Measurements from ENCODE around the gene CAST.

The CAST gene

GRCh38 chr5:96619946-96620345 is 42.2 kb upstream of the CAST start:
- no peak for TF ChIP-seq POLR2AphosphoS5 (IDR thresholded peaks at IDR 0.05; ENCODE audit: low read depth, low read length)
- TF ChIP-seq REST (IDR thresholded peaks at IDR 0.05; ENCODE audit: insufficient read depth in 1 of 2, low read depth in 2 of 2, low read length in 2 of 2): no peak
- TF ChIP-seq SIN3A (IDR thresholded peaks at IDR 0.05; ENCODE audit: borderline replicate concordance, insufficient read depth, low read length): no peak
- TF ChIP-seq FOXP2 (optimal IDR thresholded peaks at IDR 0.05; ENCODE audit: borderline replicate concordance, extremely low read depth, extremely low read length, insufficient read depth): no peak
- TF ChIP-seq TAF1 (IDR thresholded peaks at IDR 0.05; ENCODE audit: borderline replicate concordance, insufficient read depth, low read length): no peak

- TF ChIP-seq REST (IDR thresholded peaks at IDR 0.05; ENCODE audit: insufficient read depth in 1 of 2, low read depth in 2 of 2, low read length in 2 of 2) (no peak), SIN3A (IDR thresholded peaks at IDR 0.05; ENCODE audit: borderline replicate concordance, insufficient read depth, low read length) (no peak), POLR2AphosphoS5 (IDR thresholded peaks at IDR 0.05; ENCODE audit: low read depth, low read length) (no peak), FOXP2 (optimal IDR thresholded peaks at IDR 0.05; ENCODE audit: borderline replicate concordance, extremely low read depth, extremely low read length, insufficient read depth) (no peak), TAF1 (IDR thresholded peaks at IDR 0.05; ENCODE audit: borderline replicate concordance, insufficient read depth, low read length) (no peak)
Measured at GRCh38 chr5:96624596-96624995, 37.6 kb upstream of the CAST start.

- TF ChIP-seq TAF1 (IDR thresholded peaks at IDR 0.05; ENCODE audit: borderline replicate concordance, insufficient read depth, low read length) (no peak), FOXP2 (optimal IDR thresholded peaks at IDR 0.05; ENCODE audit: borderline replicate concordance, extremely low read depth, extremely low read length, insufficient read depth) (no peak), POLR2AphosphoS5 (IDR thresholded peaks at IDR 0.05; ENCODE audit: low read depth, low read length) (no peak), REST (IDR thresholded peaks at IDR 0.05; ENCODE audit: insufficient read depth in 1 of 2, low read depth in 2 of 2, low read length in 2 of 2) (no peak), SIN3A (IDR thresholded peaks at IDR 0.05; ENCODE audit: borderline replicate concordance, insufficient read depth, low read length) (no peak)
Measured at GRCh38 chr5:96625365-96625764, 36.8 kb upstream of the CAST start.

- TF ChIP-seq FOXP2 (optimal IDR thresholded peaks at IDR 0.05; ENCODE audit: borderline replicate concordance, extremely low read depth, extremely low read length, insufficient read depth) (no peak), REST (IDR thresholded peaks at IDR 0.05; ENCODE audit: insufficient read depth in 1 of 2, low read depth in 2 of 2, low read length in 2 of 2) (no peak)
Measured at GRCh38 chr5:96626956-96627355, 35.2 kb upstream of the CAST start.

GRCh38 chr5:96627792-96628398 is 34.3 kb upstream of the CAST start:
- TF ChIP-seq POLR2AphosphoS5 (IDR thresholded peaks at IDR 0.05; ENCODE audit: low read depth, low read length) (no peak), REST (IDR thresholded peaks at IDR 0.05; ENCODE audit: insufficient read depth in 1 of 2, low read depth in 2 of 2, low read length in 2 of 2) (no peak), SIN3A (IDR thresholded peaks at IDR 0.05; ENCODE audit: borderline replicate concordance, insufficient read depth, low read length) (no peak)

All from PFSK-1 (cell line).